HG02973 (cell line): Measurements from ENCODE around the gene ZBTB33.

Experiments used
- ATAC-seq: cut with Tn5 transposase; IDR thresholded peaks from one replicate; pipeline ENCODE4 v1.9.1; 2021; ENCODE audit warnings: moderate library complexity; ENCODE audit not compliant: unreplicated experiment

The ZBTB33 gene

DNA sequence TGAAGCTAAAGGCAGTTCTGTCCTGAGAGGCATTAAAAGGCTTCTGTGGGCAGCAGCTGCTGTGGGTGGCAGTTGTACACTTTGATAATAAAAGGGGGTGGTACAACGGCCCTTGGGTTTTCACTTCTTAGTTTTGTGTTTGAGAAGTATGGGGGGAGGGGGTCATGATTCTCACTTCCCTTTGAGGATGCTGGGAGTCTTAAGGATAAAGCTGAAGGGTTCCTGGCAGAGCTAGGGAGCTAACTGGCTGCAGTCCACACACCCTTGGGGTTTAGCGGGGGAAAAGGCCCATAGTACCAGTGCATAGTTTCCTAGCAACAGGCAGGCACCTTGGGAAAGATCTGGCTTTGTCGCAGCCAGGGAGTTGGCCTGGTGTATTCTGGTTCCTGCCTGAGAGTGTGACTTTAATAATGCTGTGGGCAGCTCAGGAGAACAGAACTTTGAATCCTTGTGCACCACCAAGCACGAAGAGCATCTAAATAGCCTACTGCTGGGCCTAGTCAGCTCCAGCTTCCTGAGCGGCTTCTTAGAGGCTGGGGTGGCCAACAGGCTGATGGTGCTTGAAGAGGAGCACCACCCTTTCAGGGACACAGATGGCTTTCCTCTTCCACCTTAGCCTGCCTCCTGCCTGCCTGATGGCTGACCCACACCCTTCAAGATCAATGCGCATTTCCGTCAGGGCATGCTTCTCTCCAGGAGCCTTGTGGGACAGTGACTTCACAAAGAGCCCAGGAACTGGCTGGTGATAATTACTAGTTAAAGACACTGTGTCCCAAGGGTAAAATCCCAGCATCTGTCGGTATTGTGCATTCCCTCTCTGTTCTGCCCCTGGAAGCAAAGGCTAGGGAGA, 12.5 kb downstream of the ZBTB33 start:
- ATAC-seq = no peak

DNA sequence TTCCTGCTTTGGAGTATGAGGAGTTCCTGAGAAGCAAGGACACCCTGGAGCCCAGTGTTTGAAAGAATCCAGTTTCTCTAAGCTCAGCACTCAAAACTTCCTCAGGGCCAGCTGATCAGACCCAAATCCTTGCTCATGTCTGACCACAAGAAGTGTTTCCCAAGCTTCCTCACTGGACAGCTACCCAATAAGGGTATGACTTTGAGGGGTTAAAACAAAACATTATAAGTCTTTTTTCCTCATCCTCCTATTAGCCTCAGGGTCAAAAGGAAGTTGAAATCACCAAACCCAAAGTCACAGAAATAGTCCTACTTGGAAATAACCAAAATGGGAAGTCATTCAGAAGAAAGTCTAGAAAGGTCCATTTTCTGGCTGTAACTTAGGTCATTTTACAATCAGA, 13.7 kb downstream of the ZBTB33 start:
- ATAC-seq = no peak

DNA sequence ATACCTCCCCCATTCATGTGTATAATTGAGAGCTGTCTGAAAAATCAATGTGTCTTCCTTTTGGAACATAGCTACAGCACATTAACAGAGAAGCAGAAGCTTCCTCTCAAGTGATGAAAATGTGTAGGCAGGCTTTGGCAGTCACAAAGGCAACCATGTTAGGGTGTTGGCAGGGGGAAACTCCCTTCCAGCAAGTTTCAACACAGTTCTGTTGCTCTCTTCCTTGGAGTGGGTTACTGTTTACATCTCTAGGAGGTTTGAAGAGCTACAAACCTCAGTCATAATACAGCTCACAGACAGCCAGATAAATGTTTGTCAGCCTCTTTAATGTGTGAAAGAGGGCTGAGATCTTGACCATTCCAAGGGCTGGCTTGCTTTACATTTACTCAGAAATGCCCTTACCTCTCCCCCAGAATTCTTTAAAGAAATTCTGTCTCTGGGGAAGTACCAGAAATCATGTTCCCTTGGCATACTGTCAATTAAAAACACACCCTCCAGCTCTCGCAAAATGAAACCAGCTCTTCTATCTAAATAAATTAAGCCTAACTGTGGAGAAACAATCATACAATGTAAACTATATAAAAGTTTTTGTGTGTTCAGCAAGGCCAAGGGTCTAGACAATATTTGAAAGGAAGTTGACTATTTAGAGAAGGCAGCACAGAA, 18.9 kb downstream of the ZBTB33 start:
- ATAC-seq = no peak

DNA sequence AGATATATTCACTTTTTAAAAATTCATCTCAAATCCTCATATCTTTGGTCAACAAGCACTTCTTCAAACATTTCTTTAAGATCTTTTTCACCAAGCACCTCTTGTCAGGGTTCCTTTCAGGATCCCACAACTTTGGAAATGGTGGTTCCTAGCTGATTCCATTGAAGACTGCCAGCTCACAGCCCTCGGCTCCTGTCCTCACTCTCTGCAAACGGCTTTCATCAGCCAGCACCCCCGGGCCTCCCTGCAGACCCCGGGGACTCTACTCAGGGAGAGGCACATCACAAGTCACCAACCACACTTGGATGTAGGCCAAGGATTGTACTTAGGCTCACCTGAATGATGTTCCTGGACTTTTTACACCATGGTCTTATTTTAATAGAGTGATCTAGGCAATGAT, 20.0 kb downstream of the ZBTB33 start:
- ATAC-seq = no peak

DNA sequence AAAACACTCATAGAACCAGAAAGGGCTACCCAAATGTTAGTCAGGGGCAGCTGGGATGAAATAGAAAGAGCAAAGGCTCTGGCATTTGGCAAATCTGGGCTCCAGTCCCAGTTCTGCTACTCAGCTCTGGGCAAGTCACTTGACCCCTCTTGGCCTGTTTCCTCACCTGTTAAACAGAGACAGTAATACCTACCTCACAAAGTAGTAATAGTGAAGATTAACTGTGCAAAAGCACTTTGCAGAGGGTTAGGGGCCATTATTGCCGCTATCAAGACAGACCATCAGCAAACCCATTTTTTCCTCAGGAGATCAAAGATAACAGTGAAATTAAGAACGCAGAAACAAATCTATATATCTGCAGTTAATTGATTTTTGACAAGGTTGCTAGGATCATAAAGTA, 20.6 kb downstream of the ZBTB33 start:
- ATAC-seq = no peak

GRCh38 chrX:120274145-120274544, 23.5 kb downstream of the ZBTB33 start:
- ATAC-seq = no peak

DNA sequence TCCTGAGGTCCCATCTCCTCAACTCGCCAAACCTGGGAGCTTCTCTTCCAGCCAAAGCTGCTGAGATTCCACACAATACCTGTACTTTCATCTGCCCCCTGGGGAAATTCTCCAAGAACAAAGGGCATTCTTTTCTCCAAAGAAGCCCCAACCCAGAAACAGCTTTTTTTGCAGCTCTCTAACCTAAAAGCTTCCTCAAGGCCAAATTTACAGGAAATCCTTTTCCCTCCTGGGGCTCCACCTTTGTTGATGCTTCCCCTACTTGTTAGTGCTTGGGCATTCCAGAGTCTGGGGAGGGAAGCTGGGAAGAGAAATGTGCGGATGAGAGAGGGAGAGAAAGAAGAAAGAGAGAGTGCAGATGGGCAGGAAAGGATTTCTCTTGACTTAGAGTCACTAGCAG, 24.3 kb downstream of the ZBTB33 start:
- no peak for ATAC-seq

DNA sequence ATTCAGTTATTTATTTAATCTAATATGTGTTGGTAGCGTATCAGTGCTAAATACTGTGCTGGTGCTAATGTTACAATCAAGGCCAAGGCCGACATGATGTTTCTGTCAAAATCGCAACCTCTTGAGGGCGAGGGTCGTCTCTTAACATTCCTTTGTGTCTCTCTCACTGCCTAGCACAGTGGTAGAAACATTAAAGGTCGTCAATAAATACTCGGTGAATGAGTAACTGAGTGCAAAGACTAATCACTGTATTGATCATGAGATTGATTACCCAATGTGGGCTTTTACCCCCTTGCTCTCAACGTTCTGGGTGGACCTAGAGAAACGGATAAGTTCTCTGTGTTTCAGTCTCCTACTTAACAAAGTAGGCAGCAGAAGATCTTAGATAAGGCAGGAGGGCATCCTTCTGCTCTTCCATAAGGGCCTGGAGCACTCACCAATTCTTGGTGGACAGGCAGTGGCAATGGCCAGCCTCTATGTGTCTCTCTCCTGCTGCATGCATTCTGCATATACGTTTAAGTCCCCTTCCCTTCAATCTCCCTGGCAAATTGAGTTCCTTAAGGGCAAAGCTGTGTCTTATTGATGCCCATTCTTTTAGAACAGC, 30.5 kb downstream of the ZBTB33 start:
- no peak for ATAC-seq

DNA sequence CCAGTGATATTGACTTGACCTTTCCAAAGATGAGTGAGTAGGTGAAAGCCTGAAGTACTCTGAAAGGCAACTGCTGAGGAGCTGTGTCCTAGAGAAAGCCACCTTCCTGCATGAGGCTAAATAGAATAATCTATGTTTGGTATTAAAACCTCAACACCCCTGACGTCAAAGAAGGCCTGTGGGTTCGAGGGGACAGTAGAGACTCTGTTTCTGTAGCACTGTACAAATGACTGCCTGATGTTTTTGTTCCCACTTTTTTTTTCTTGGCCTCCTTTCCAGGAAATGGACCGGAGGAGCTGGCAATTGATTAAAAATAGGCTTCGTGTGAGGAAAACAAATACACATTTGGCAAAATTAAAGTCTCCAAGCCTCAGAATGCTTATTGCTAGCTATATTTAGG, 31.1 kb downstream of the ZBTB33 start:
- no peak for ATAC-seq

DNA sequence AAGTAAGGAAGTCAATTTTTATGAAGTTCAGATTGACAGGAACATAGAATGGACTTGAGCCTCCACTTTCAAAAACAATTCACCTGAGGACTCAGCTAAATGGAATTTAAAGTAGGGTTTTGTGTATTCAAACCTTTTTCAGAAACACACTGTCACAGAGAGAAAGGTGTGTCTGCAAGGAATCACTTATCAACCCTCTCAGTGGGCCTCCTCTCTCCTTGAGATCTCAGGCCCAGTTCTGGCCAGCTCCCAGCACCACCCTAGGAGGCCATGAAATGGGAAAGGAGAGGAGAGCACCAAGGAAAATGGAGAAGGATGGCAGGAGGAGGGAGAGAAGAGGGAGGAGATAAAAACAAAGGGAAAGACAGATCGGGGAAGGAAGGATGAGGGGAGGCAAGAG, 32.1 kb downstream of the ZBTB33 start:
- no peak for ATAC-seq

GRCh38 chrX:120286733-120287512, 36.3 kb downstream of the ZBTB33 start:
- no peak for ATAC-seq

- no peak for ATAC-seq
Measured at GRCh38 chrX:120287513-120288112, 37.0 kb downstream of the ZBTB33 start.

DNA sequence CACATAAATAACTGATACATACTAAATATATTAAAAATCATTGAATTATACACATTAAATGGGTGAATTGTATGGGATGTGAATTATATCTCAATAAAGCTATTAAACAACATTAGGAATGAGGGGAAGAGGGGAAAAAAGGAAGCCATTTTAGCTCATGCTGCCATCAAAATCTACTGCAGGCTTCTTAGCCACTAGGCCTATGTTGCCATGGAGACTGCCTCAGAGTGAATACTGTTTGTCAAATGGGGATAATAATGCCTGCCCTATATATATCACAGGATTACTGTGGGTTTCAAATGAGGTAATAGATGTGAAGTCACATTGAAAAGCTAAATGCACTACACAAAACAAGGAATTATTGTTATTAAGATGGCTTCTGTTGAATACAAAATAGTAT, 39.5 kb downstream of the ZBTB33 start:
- ATAC-seq = no peak

DNA sequence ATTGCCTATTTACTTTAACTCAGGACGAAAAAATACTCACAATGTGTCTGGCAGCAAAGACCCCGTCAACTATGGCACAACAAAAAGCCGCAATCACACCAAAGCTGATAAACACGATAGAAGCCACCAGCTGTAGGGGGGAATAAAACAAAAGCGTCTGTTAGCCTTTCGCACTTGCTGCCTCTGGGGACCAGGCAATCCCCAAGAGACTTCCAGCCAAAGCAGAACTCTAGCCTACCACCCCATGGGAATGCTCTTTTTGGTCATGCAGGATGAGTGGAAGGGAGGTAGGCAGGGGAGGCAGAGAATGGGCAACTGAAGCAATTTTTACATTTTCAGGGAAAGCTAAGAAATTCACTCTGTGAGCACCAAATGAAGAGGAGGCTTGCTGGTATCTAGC, 40.6 kb downstream of the ZBTB33 start:
- ATAC-seq = no peak

DNA sequence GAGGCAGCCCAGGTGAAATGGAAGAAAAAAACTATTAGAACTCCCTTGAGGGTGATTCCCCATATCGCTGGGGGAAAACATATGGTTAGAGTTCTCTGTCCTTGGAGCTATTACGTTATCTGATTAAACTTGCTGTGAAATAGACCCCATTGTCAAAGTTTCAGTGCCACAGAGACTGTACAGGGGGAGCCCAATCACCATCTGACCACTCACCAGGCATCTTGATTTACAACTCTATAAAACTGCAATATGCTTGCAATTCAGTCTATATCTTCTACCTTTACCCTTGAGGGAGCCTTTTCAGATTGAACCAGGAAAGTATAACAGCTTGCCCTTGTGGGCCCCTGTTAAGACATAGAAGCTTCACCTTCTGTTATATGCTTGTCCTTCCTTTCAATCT, 42.4 kb downstream of the ZBTB33 start:
- no peak for ATAC-seq

DNA sequence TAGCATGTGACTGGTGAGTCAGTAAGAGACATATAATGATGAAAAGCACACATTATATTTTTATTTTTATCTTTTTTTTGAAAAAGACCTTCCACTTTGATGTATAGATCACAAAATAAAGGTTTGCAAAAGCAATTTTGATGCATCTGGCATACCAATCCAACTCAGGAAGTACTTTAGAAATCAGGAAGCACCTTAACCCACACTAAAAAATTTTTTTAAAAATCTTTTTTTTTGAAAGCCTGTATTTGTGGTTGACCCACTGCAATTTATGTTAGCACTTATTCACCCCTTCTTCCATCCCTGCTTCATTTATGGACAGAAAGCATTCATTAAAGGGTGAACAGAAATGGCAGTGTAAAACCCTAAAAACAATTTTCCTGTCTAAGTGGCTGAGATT, 44.0 kb downstream of the ZBTB33 start:
- ATAC-seq = no peak

DNA sequence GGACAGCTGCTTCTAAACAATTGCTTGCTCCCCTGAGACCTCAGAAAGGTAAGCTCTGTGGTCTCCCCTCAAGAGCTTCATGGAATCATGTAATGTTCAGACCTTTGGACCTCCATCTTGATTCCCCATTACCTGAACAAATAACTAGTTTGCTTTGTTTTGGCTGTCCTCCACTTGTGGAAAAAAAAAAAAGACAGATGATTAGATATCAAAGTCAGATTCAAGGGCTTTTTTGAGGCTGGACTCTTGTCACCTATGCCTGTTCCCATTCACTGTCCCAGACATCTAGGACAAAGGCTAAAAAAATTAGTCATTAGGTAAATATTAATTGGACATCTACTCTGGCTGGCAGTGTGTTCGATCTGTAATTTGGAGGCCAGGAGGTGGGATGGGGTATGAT, 47.3 kb downstream of the ZBTB33 start:
- ATAC-seq = no peak

DNA sequence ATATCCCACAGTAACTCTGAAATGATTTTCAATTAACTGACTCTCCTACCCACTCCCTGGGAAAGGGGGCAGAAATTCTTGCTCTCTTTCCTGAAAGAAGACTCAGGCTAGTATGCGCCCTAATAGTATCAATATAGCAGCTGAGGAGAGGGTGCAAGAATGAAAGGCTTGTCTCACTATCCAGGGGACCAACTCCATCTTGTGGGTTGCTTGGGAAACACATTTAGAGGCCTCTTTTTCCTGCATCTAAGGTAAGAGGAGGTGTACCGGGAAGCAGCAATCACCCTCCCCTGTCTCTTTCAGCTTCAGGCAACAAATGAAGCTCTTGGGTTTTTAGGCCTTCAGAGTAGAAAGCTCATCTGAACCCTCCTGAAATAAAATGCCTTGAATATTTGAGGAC, 49.3 kb downstream of the ZBTB33 start:
- ATAC-seq = no peak

- no peak for ATAC-seq
Measured at GRCh38 chrX:120301497-120301896, 50.9 kb downstream of the ZBTB33 start.

- peak; percentile 12 for ATAC-seq
Measured at GRCh38 chrX:120301960-120302359, 51.3 kb downstream of the ZBTB33 start.

DNA sequence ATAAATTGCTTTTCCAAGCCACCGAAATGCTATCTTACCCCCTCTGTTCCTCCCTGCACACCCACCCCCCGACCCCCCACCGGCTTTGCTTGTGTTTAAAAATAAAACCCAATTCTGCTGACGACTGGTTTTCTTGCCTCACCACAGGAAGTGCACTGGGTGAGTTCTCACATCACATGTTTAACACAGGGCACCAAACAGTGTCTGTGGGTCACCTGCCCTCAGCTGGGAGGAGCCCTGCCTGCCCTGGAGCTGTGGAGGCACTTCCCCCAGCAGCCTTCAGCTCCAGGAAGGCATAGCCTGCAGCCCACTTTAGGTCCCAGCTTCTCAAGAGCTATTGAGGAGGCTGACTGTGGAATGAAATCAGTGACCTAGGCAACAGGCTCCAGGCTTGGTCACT, 51.8 kb downstream of the ZBTB33 start:
- ATAC-seq = peak; percentile 91
